Upper lobe of left lung (tissue), 4 donors: ENCODE data around the gene CIB1.

Source experiments
- CTCF ChIP-seq, 6 experiments: fragments of 450-650 bp in 4 of 6; fragments of 200-600 bp in 2 of 6; sonication (generic) in 2 of 6; IDR thresholded peaks; one replicate each; pipeline ENCODE4 v1.5.1; 2016 to 2019; ENCODE audit warnings: antibody characterized with exemption in 6 of 6
- EP300 ChIP-seq, 4 donors: sonication (generic); formaldehyde crosslinking; IDR thresholded peaks; one replicate each; pipeline ENCODE4 v1.5.1; 2017; ENCODE audit warnings: antibody characterized with exemption in 4 of 4, control low read depth in 2 of 4
- POLR2A ChIP-seq, 4 donors: fragments of 450-650 bp; IDR thresholded peaks; one replicate each; pipeline ENCODE4 v1.5.1; 2016 to 2017; ENCODE audit warnings: antibody characterized with exemption in 4 of 4, mild to moderate bottlenecking in 2 of 4
- POLR2AphosphoS5 ChIP-seq, 2 donors: sonication (generic); formaldehyde crosslinking; IDR thresholded peaks; one replicate each; pipeline ENCODE4 v1.5.1; 2017; ENCODE audit warnings: antibody characterized with exemption in 2 of 2

DNA sequence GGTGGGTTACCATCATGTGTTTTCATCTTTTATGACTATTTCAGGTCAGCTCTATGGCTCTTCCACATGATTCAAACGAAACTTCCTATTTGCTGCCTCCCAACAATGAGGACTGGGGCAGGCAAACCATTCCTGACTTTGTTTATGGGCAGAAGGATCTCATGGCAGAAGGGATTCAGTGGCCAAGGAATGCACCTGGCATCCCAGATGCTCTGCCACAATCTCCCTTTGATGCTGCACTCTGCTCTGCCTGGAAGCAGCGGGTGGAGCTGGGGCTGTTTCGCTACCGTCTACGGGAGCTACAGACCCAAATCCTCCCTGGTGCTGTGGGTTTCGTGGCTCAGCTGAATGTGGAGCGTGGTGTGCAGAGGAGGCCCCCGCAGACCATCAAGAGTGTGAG is 7.1 kb upstream of the CIB1 start:
- no peak for TF ChIP-seq CTCF (IDR thresholded peaks at IDR 0.05)
- no peak for TF ChIP-seq EP300 (IDR thresholded peaks at IDR 0.05)
- no peak for TF ChIP-seq POLR2A (IDR thresholded peaks at IDR 0.05)
- TF ChIP-seq POLR2AphosphoS5 (IDR thresholded peaks at IDR 0.05): no peak
